A549 (cell line): Measurements from ENCODE around the gene CTBP2. TPM values are rescaled to one million over a fixed set of nuclear protein-coding genes. Genes with fewer than 3 reads are reported as not detected.

Source experiments
- ATAC-seq, 2 experiments: fragments of 200-7000 bp in 1 of 2; fragments of >200 bp in 1 of 2; cut with Nextera tagmentation in 1 of 2; cut with Tn5 transposase in 1 of 2; 3 replicates each; pipeline versions ENCODE4 v1.8.0 to v1.9.1; 2018 to 2020; ENCODE audit warnings: mild to moderate bottlenecking in 1 of 2, moderate library complexity in 1 of 2
- CTCF ChIA-PET: fragments of 300-600 bp; sonication (Branson Sonifier 250); formaldehyde crosslinking; extraction: SDS; loops from one replicate; lab custom pipeline; 2021; ENCODE audit warnings: antibody characterized with exemption, inconsistent platforms; lab: Yijun Ruan, JAX
- POLR2A ChIA-PET: fragments of 350-600 bp; formaldehyde crosslinking; extraction: SDS; loops from one replicate; lab custom pipeline; 2021; ENCODE audit warnings: antibody characterized with exemption, inconsistent platforms; lab: Yijun Ruan, JAX
- DNase-seq, 2 experiments: peaks; one replicate each; pipeline versions ENCODE4 v3.0.0 to v3.0.0-alpha.2; 2011 to 2016; ENCODE audit warnings: low read depth in 1 of 2, low spot score in 1 of 2
- FAIRE-seq: peaks from 2 replicates; lab custom pipeline; 2011; peaks lifted over from hg19 to GRCh38; lab: Jason Lieb, UNC
- H3K27ac ChIP-seq, 2 experiments: fragments of >200 bp; sonication (Bioruptor Twin); formaldehyde crosslinking; 3 replicates each; pipeline ENCODE4 v1.5.1; 2016 to 2017
- H3K4me1 ChIP-seq: fragments of >200 bp; sonication (Bioruptor Twin); formaldehyde crosslinking; 3 replicates; pipeline ENCODE4 v1.6.1; 2016
- H3K4me2 ChIP-seq: fragments of >200 bp; sonication (Bioruptor Twin); formaldehyde crosslinking; 3 replicates; pipeline ENCODE4 v1.6.1; 2016
- H3K4me3 ChIP-seq: fragments of >200 bp; sonication (Bioruptor Twin); formaldehyde crosslinking; 3 replicates; pipeline ENCODE4 v1.5.1; 2016
- H3K9me3 ChIP-seq: fragments of >200 bp; sonication (Bioruptor Twin); formaldehyde crosslinking; 3 replicates; pipeline ENCODE4 v1.6.1; 2016
- CHD2 ChIP-seq: fragments of 150-350 bp; IDR thresholded peaks from 2 replicates; pipeline ENCODE4 v1.6.1; 2014; ENCODE audit warnings: low read length; ENCODE audit not compliant: partially characterized antibody
- E2F6 ChIP-seq: IDR thresholded peaks from 2 replicates; pipeline ENCODE4 v1.6.1; 2012; ENCODE audit warnings: low read depth, borderline replicate concordance
- EHF ChIP-seq: fragments of 250-450 bp; sonication (Bioruptor Pico); IDR thresholded peaks from 2 replicates; pipeline ENCODE4 v1.5.0; 2020; ENCODE audit warnings: mild to moderate bottlenecking
- EHMT2 ChIP-seq: fragments of 200-600 bp; sonication (generic); IDR thresholded peaks from 2 replicates; pipeline ENCODE4 v1.6.1; 2016; ENCODE audit warnings: antibody characterized with exemption, low read depth, mild to moderate bottlenecking, moderate library complexity
- EP300 ChIP-seq, 2 experiments: fragments of >200 bp; sonication (Bioruptor Twin); formaldehyde crosslinking; IDR thresholded peaks; 2 replicates in 1 of 2; 3 replicates in 1 of 2; pipeline ENCODE4 v1.6.1; 2016 to 2017
- ESRRA ChIP-seq: fragments of 150-350 bp; IDR thresholded peaks from 2 replicates; pipeline ENCODE4 v1.6.1; 2014; ENCODE audit warnings: mild to moderate bottlenecking, low read length, borderline replicate concordance
- FOSB ChIP-seq: fragments of 250-450 bp; sonication (Bioruptor Pico); IDR thresholded peaks from 2 replicates; pipeline ENCODE4 v1.5.0; 2020; ENCODE audit warnings: mild to moderate bottlenecking, moderate library complexity
- HDAC2 ChIP-seq: fragments of 200-600 bp; sonication (generic); IDR thresholded peaks from 2 replicates; pipeline ENCODE4 v1.6.1; 2016
- HEYL ChIP-seq: fragments of 250-450 bp; sonication (Bioruptor Pico); IDR thresholded peaks from 2 replicates; pipeline ENCODE4 v1.8.0; 2021; ENCODE audit warnings: mild to moderate bottlenecking, moderate library complexity
- HMGXB4 ChIP-seq: fragments of 250-450 bp; sonication (Bioruptor Pico); IDR thresholded peaks from 2 replicates; pipeline ENCODE4 v1.5.0; 2021; ENCODE audit warnings: mild to moderate bottlenecking, moderate library complexity, borderline replicate concordance
- HOXB13 ChIP-seq: fragments of 250-450 bp; sonication (Bioruptor Pico); IDR thresholded peaks from 2 replicates; pipeline ENCODE4 v1.5.0; 2020; ENCODE audit warnings: low read depth, mild to moderate bottlenecking, moderate library complexity
- JUN ChIP-seq, 2 experiments: fragments of >200 bp; sonication (Bioruptor Twin); formaldehyde crosslinking; IDR thresholded peaks; 2 replicates in 1 of 2; 3 replicates in 1 of 2; pipeline ENCODE4 v1.6.1; 2016 to 2017
- KDM5A ChIP-seq: fragments of 200-600 bp; sonication (generic); IDR thresholded peaks from 2 replicates; pipeline ENCODE4 v1.6.1; 2016; ENCODE audit warnings: antibody characterized with exemption, mild to moderate bottlenecking
- MAZ ChIP-seq: fragments of 150-350 bp; IDR thresholded peaks from 2 replicates; pipeline ENCODE4 v1.6.1; 2014; ENCODE audit warnings: antibody characterized with exemption, low read depth, low read length, borderline replicate concordance
- MYC ChIP-seq: IDR thresholded peaks from 2 replicates; pipeline ENCODE4 v1.6.1; 2012; ENCODE audit warnings: mild to moderate bottlenecking, inconsistent platforms, low read length, improper control_type of control experiment, borderline replicate concordance
- NPAS2 ChIP-seq: fragments of 250-450 bp; sonication (Bioruptor Pico); IDR thresholded peaks from 2 replicates; pipeline ENCODE4 v1.8.0; 2022; ENCODE audit warnings: mild to moderate bottlenecking, moderate library complexity, borderline replicate concordance
- RAD21 ChIP-seq, 2 experiments: fragments of >200 bp in 1 of 2; sonication (Bioruptor Twin) in 1 of 2; formaldehyde crosslinking in 1 of 2; IDR thresholded peaks in 1 of 2; conservative IDR thresholded peaks in 1 of 2; 2 replicates in 1 of 2; 3 replicates in 1 of 2; pipeline ENCODE4 v1.6.1; 2012 to 2018; ENCODE audit warnings: inconsistent platforms in 1 of 2
- RARB ChIP-seq: fragments of 250-450 bp; sonication (Bioruptor Pico); IDR thresholded peaks from 2 replicates; pipeline ENCODE4 v1.8.0; 2021; ENCODE audit warnings: mild to moderate bottlenecking, moderate library complexity
- RCOR1 ChIP-seq: fragments of 150-350 bp; IDR thresholded peaks from 2 replicates; pipeline ENCODE4 v1.6.1; 2014; ENCODE audit warnings: antibody characterized with exemption, low read length, low read depth
- SMC3 ChIP-seq: fragments of >200 bp; sonication (Bioruptor Twin); formaldehyde crosslinking; IDR thresholded peaks from 3 replicates; pipeline ENCODE4 v1.6.1; 2018; ENCODE audit warnings: inconsistent platforms
- TP53 ChIP-seq: fragments of 250-450 bp; sonication (Bioruptor Pico); IDR thresholded peaks from 2 replicates; pipeline ENCODE4 v1.5.0; 2021; ENCODE audit warnings: mild to moderate bottlenecking, moderate library complexity
- USF2 ChIP-seq: fragments of 450-650 bp; IDR thresholded peaks from 2 replicates; pipeline ENCODE4 v1.6.1; 2014; ENCODE audit warnings: antibody characterized with exemption
- ZC3H11A ChIP-seq: fragments of 450-650 bp; IDR thresholded peaks from 2 replicates; pipeline ENCODE4 v1.6.1; 2014; ENCODE audit warnings: antibody characterized with exemption, mild to moderate bottlenecking
- ZNF302 ChIP-seq: fragments of 250-450 bp; sonication (Bioruptor Pico); IDR thresholded peaks from 2 replicates; pipeline ENCODE4 v1.9.0; 2021; ENCODE audit warnings: inconsistent platforms, mild to moderate bottlenecking, moderate library complexity
- WGBS: methylation state at CpG from one replicate; pipeline ENCODE4 v1.1.6; 2017; ENCODE audit errors: missing lambda C conversion rate; 5-methylcytosine and 5-hydroxymethylcytosine counted together
- polyA plus RNA-seq, 4 experiments: library from polyadenylated mRNA; depleted of rRNA in 3 of 4; stranded (reverse); fragments of >200 nt; fragmentation: RNase III in 1 of 4; extraction: RNeasy Plus Mini Kit Qiagen cat#74134 plus additional on column Dnase treatment in 1 of 4; gene quantifications; 2 replicates in 3 of 4; 3 replicates in 1 of 4; pipeline ENCODE4 v1.2.3, GENCODE V29; 2011 to 2017

Gene CTBP2
- polyA plus RNA-seq, 2 of the 4 experiments (the other 2 are of a cell fraction): 74.9 to 78.9 TPM

DNA sequence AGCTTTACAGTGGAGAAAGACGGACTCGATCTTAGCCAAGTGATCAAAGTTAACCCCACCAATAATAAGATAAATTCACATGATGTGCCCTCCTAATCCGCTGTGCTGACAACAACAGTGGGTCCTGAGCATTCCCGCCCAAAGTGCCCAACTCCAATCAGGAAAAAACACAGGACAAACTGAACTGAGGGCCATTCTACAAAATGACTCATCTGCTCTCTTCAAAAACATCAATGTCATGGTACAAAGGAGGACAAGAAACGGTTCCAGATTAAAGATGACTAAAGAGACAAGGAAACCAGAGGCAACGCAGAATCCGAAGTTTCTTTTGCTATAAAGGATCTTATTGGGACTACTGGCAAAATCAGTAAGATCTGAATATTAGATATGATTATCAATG, 79.4 kb downstream of the CTBP2 start:
- no peak for TF ChIP-seq MYC
- TF ChIP-seq JUN (IDR thresholded peaks at IDR 0.05): no peak
- no peak for TF ChIP-seq HOXB13 (CRISPR knock-in tag)
- TF ChIP-seq E2F6: no peak
- no peak for TF ChIP-seq EHF (CRISPR knock-in tag)
- TF ChIP-seq CHD2: no peak
- TF ChIP-seq NPAS2: no peak
- no peak for TF ChIP-seq MAZ
- no peak for TF ChIP-seq EHMT2
- TF ChIP-seq RAD21 (conservative IDR thresholded peaks at IDR 0.05 in 1 of 2, IDR thresholded peaks at IDR 0.05 in 1 of 2): no peak
- no peak for TF ChIP-seq RARB (CRISPR knock-in tag)
- no peak for TF ChIP-seq HDAC2
- TF ChIP-seq HMGXB4 (CRISPR knock-in tag): no peak
- no peak for TF ChIP-seq ZNF302 (CRISPR knock-in tag)
- no peak for TF ChIP-seq TP53
- Histone ChIP-seq H3K4me1 (peaks cover 49% of the 10 kb centered on the region), H3K27ac (no peak overlapping the region), H3K9me3 (no peaks in the 10 kb centered on the region), H3K4me3 (no peak overlapping the region), H3K4me2 (no peak overlapping the region)
- 84% methylated on average over 7 of the region's 7 CpGs for WGBS
- CTCF ChIA-PET: interaction anchor here (2.0 kb wide), 1 partner anchor 33 kb away, joined by 9 read pairs; no protein-coding TSS in a partner anchor
- FAIRE-seq: no peak
- no peak for ATAC-seq
- DNase-seq: no peak
- POLR2A ChIA-PET: no interaction called here

DNA sequence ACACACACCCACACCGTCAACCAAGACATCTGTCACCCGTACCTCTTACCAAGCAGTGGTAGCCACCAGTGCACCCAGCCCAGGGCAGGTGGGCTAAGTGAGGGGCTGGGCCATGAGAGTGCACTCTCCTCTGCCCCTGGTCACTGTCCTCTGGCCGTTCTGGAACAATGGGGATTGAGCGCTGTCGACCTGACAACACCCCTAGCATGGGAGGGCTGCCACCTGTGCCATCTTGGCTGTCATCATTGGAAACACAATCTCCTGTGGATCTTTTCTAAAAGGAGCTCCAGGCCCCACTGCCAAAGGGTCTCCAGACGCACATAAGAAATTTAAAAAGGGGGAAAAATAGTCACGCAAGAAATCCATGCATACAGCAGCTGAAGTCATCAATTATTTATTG, 80.1 kb downstream of the CTBP2 start:
- 99% methylated on average over 7 of the region's 7 CpGs for WGBS
- ATAC-seq (no peak), FAIRE-seq (no peak), DNase-seq (no peak)
- no peak overlapping the region for H3K4me3 ChIP-seq
- no peaks in the 10 kb centered on the region for H3K9me3 ChIP-seq
- TF ChIP-seq USF2 (no peak), RAD21 (conservative IDR thresholded peaks at IDR 0.05 in 1 of 2, IDR thresholded peaks at IDR 0.05 in 1 of 2) (no peak), RCOR1 (no peak), ZC3H11A (no peak), EP300 (IDR thresholded peaks at IDR 0.05) (no peak), CHD2 (no peak), ESRRA (no peak), HEYL (no peak), FOSB (no peak), SMC3 (no peak), RARB (CRISPR knock-in tag) (no peak), KDM5A (no peak)
- H3K4me1 ChIP-seq: peaks cover 42% of the 10 kb centered on the region
- ChIA-PET POLR2A (no interaction called here), CTCF (interaction anchor here (1.3 to 2.0 kb wide), 2 partner anchors 18 to 32 kb away, joined by 4 to 9 read pairs; no protein-coding TSS in a partner anchor)
- no peak overlapping the region for H3K27ac ChIP-seq
- no peak overlapping the region for H3K4me2 ChIP-seq
